Caco-2 (cell line): ENCODE measurements around the gene GRID1. TPM values are rescaled to one million over a fixed set of nuclear protein-coding genes. Genes with fewer than 3 reads are reported as not detected.

ENCODE experiments used
- BruUV-seq: library from RNA; stranded (reverse); fragments of 400-500 nt; replicated peaks from 2 replicates; lab custom pipeline; 2021; lab: Mats Ljungman, UMichigan
- CTCF ChIA-PET: fragments of 300-600 bp; sonication (Branson Sonifier 250); formaldehyde crosslinking; loops from one replicate; lab custom pipeline; 2022; ENCODE audit warnings: antibody characterized with exemption; lab: Charles Lee
- POLR2A ChIA-PET: fragments of 300-600 bp; sonication (Branson Sonifier 250); formaldehyde crosslinking; loops from one replicate; lab custom pipeline; 2022; ENCODE audit warnings: antibody characterized with exemption; lab: Charles Lee
- DNase-seq, 2 experiments: peaks; one replicate each; pipeline versions ENCODE4 v3.0.0 to v3.0.0-alpha.2; 2020 to 2022
- H3K27me3 ChIP-seq: replicated peaks from 2 replicates; pipeline ENCODE4 v1.6.0; 2011; ENCODE audit warnings: low read length; ENCODE audit not compliant: control insufficient read depth, insufficient read depth
- H3K36me3 ChIP-seq: 2 replicates; pipeline ENCODE4 v1.5.1; 2011; ENCODE audit warnings: low read length; ENCODE audit not compliant: control insufficient read depth, insufficient read depth
- H3K4me1 ChIP-seq: fragments of 250-450 bp; sonication (Bioruptor Pico); 2 replicates; pipeline ENCODE4 v1.5.1; 2020; ENCODE audit warnings: mild to moderate bottlenecking
- H3K4me3 ChIP-seq: 2 replicates; pipeline ENCODE4 v1.5.1; 2011; ENCODE audit warnings: low read depth, mild to moderate bottlenecking, control low read depth, low read length
- H3K9me3 ChIP-seq: fragments of 250-450 bp; sonication (Bioruptor Pico); 2 replicates; pipeline ENCODE4 v1.5.1; 2020; ENCODE audit warnings: mild to moderate bottlenecking, moderate library complexity
- H3K27ac Mint-ChIP-seq: one replicate; pipeline ENCODE4 v1.8.0; 2022; ENCODE audit warnings: mixed read lengths; ENCODE audit not compliant: unreplicated experiment
- H3K27me3 Mint-ChIP-seq: one replicate; pipeline ENCODE4 v1.8.0; 2022; ENCODE audit warnings: mixed read lengths; ENCODE audit not compliant: insufficient read depth, unreplicated experiment
- H3K36me3 Mint-ChIP-seq: one replicate; pipeline ENCODE4 v1.8.0; 2022; ENCODE audit warnings: mild to moderate bottlenecking, mixed read lengths; ENCODE audit not compliant: insufficient read depth, unreplicated experiment
- H3K4me1 Mint-ChIP-seq: one replicate; pipeline ENCODE4 v1.8.0; 2022; ENCODE audit warnings: low read depth, mixed read lengths; ENCODE audit not compliant: unreplicated experiment
- H3K4me3 Mint-ChIP-seq: one replicate; pipeline ENCODE4 v1.8.0; 2022; ENCODE audit warnings: mild to moderate bottlenecking, moderate library complexity, mixed read lengths; ENCODE audit not compliant: unreplicated experiment
- H3K9me3 Mint-ChIP-seq: one replicate; pipeline ENCODE4 v1.8.0; 2022; ENCODE audit warnings: mixed read lengths; ENCODE audit not compliant: unreplicated experiment
- CTCF ChIP-seq, 2 experiments: fragments of 200-600 bp in 1 of 2; IDR thresholded peaks; 1 replicate in 1 of 2; 2 replicates in 1 of 2; pipeline versions ENCODE4 v1.5.1 to v1.8.0; 2011 to 2022; ENCODE audit warnings: antibody characterized with exemption in 1 of 2, control low read depth in 1 of 2, inconsistent platforms in 1 of 2, low read depth in 1 of 2, low read length in 1 of 2, mild to moderate bottlenecking in 1 of 2, moderate library complexity in 1 of 2; ENCODE audit not compliant: insufficient read depth in 1 of 2, severe bottlenecking in 1 of 2, unreplicated experiment in 1 of 2
- intact Hi-C: fragments of 100-400 bp; cut with micrococcal nuclease; formaldehyde crosslinking; loops from one replicate; pipeline ENCODE4 v1.10.0; 2022; ENCODE audit not compliant: unreplicated experiment
- total RNA-seq: library from RNA; stranded (reverse); gene quantifications from 2 replicates; pipeline ENCODE4 v1.2.3, GENCODE V29; 2022

GRID1 gene
- total RNA-seq, 1 experiment from 2014 or later, result 8.0 TPM

GRCh38 chr10:85667638-85668233, 698.9 kb downstream of the GRID1 start:
- Mint-ChIP-seq H3K27me3 (no peaks in the 10 kb centered on the region), H3K36me3 (no peaks in the 10 kb centered on the region), H3K4me1 (peaks cover 14% of the 10 kb centered on the region), H3K9me3 (peaks cover 13% of the 10 kb centered on the region), H3K4me3 (no peak overlapping the region), H3K27ac (peak overlapping the region; percentile 5)
- Histone ChIP-seq H3K9me3 (no peaks in the 10 kb centered on the region), H3K4me1 (peaks cover 9% of the 10 kb centered on the region; the same call in 1 of the 2 replicates), H3K36me3 (no peaks in the 10 kb centered on the region), H3K4me3 (no peak overlapping the region), H3K27me3 (no peaks in the 10 kb centered on the region)
- no peak for TF ChIP-seq CTCF (IDR thresholded peaks at IDR 0.05; ENCODE audit: insufficient read depth in 1 of 2, low read depth in 1 of 2, low read length in 1 of 2, severe bottlenecking in 1 of 2, unreplicated experiment in 1 of 2)
- POLR2A ChIA-PET, result no interaction called here
- intact Hi-C loops, result no loop called here
- no TSS peak for BruUV-seq
- peak; percentile 21 to 45 for DNase-seq
- CTCF ChIA-PET, result no interaction called here

GRCh38 chr10:85666987-85667386, 699.6 kb downstream of the GRID1 start:
- Mint-ChIP-seq H3K4me3 (no peak overlapping the region), H3K27me3 (no peaks in the 10 kb centered on the region), H3K4me1 (peaks cover 14% of the 10 kb centered on the region), H3K27ac (no peak overlapping the region), H3K36me3 (no peaks in the 10 kb centered on the region), H3K9me3 (peaks cover 13% of the 10 kb centered on the region)
- DNase-seq, result no peak
- POLR2A ChIA-PET, result no interaction called here
- Histone ChIP-seq H3K27me3 (no peaks in the 10 kb centered on the region), H3K36me3 (no peaks in the 10 kb centered on the region), H3K4me1 (peaks cover 9% of the 10 kb centered on the region; the same call in 1 of the 2 replicates), H3K4me3 (no peak overlapping the region), H3K9me3 (no peaks in the 10 kb centered on the region)
- no peak for TF ChIP-seq CTCF (IDR thresholded peaks at IDR 0.05; ENCODE audit: insufficient read depth in 1 of 2, low read depth in 1 of 2, low read length in 1 of 2, severe bottlenecking in 1 of 2, unreplicated experiment in 1 of 2)
- BruUV-seq, result no TSS peak
- intact Hi-C loops, result no loop called here
- CTCF ChIA-PET, result no interaction called here

GRCh38 chr10:85666102-85666501, 700.5 kb downstream of the GRID1 start:
- Mint-ChIP-seq H3K27me3 (no peaks in the 10 kb centered on the region), H3K9me3 (peaks cover 9% of the 10 kb centered on the region), H3K27ac (no peak overlapping the region), H3K36me3 (no peaks in the 10 kb centered on the region), H3K4me3 (no peak overlapping the region), H3K4me1 (peaks cover 14% of the 10 kb centered on the region)
- intact Hi-C loops, result no loop called here
- ChIA-PET CTCF (no interaction called here), POLR2A (no interaction called here)
- Histone ChIP-seq H3K27me3 (no peaks in the 10 kb centered on the region), H3K4me3 (no peak overlapping the region), H3K9me3 (no peaks in the 10 kb centered on the region), H3K36me3 (no peaks in the 10 kb centered on the region), H3K4me1 (peaks cover 9% of the 10 kb centered on the region; the same call in 1 of the 2 replicates)
- TF ChIP-seq CTCF (IDR thresholded peaks at IDR 0.05; ENCODE audit: insufficient read depth in 1 of 2, low read depth in 1 of 2, low read length in 1 of 2, severe bottlenecking in 1 of 2, unreplicated experiment in 1 of 2), result no peak
- BruUV-seq, result no TSS peak
- DNase-seq, result no peak
